OCI-LY7 (cell line): ENCODE results near the gene USP22. TPM values are rescaled to one million over a fixed set of nuclear protein-coding genes. Genes with fewer than 3 reads are reported as not detected.

Source experiments
- BruUV-seq: library from RNA; stranded (reverse); fragments of 400-500 nt; replicated peaks from 2 replicates; lab custom pipeline; 2021; lab: Mats Ljungman, UMichigan
- CTCF ChIA-PET: fragments of 300-600 bp; sonication (Branson Sonifier 250); formaldehyde crosslinking; loops from one replicate; lab custom pipeline; 2022; ENCODE audit warnings: antibody characterized with exemption; ENCODE audit not compliant: unreplicated experiment; lab: Charles Lee
- POLR2A ChIA-PET: fragments of 300-600 bp; sonication (Branson Sonifier 250); formaldehyde crosslinking; loops from one replicate; lab custom pipeline; 2022; ENCODE audit warnings: antibody characterized with exemption; lab: Charles Lee
- DNase-seq: peaks from one replicate; pipeline ENCODE4 v3.0.0-alpha.2; 2015; ENCODE audit warnings: low spot score
- H2AFZ ChIP-seq: fragments of 200-600 bp; sonication (generic), shearing (Covaris generic); 2 replicates; pipeline ENCODE4 v1.6.1; 2014; ENCODE audit warnings: mild to moderate bottlenecking, antibody characterized with exemption, low read length, moderate library complexity
- H3K27ac ChIP-seq: fragments of 200-600 bp; sonication (generic); 2 replicates; pipeline ENCODE4 v1.5.1; 2014; ENCODE audit warnings: mixed run types, low read depth, mild to moderate bottlenecking, moderate library complexity, low read length, inconsistent platforms; ENCODE audit not compliant: poor library complexity, severe bottlenecking
- H3K36me3 ChIP-seq: fragments of 200-600 bp; sonication (generic); 2 replicates; pipeline ENCODE4 v1.6.1; 2014; ENCODE audit warnings: mild to moderate bottlenecking, antibody characterized with exemption, low read length, moderate library complexity, mixed read lengths; ENCODE audit not compliant: insufficient read depth
- H3K4me1 ChIP-seq: fragments of 200-600 bp; sonication (generic); 2 replicates; pipeline ENCODE4 v1.5.1; 2014; ENCODE audit warnings: mild to moderate bottlenecking, low read length; ENCODE audit not compliant: insufficient read depth, poor library complexity, severe bottlenecking
- H3K4me2 ChIP-seq: fragments of 200-600 bp; sonication (generic); 2 replicates; pipeline ENCODE4 v1.6.1; 2014; ENCODE audit warnings: mild to moderate bottlenecking, low read length
- H3K4me3 ChIP-seq: fragments of 200-600 bp; sonication (generic); 2 replicates; pipeline ENCODE4 v1.5.1; 2014; ENCODE audit warnings: mild to moderate bottlenecking, low read depth, low read length; ENCODE audit not compliant: poor library complexity, severe bottlenecking
- H3K79me2 ChIP-seq: fragments of 200-600 bp; sonication (generic); 2 replicates; pipeline ENCODE4 v1.6.1; 2016; ENCODE audit warnings: low read depth, mild to moderate bottlenecking, low read length, moderate library complexity, mixed read lengths; ENCODE audit not compliant: insufficient read depth
- H3K9me2 ChIP-seq: fragments of 200-600 bp; sonication (generic); 2 replicates; pipeline ENCODE4 v1.6.1; 2016; ENCODE audit warnings: mild to moderate bottlenecking, low read length, mixed read lengths; ENCODE audit not compliant: insufficient read depth
- H3K9me3 ChIP-seq: fragments of 200-600 bp; sonication (generic); 2 replicates; pipeline ENCODE4 v1.6.1; 2014; ENCODE audit warnings: mild to moderate bottlenecking, mixed run types, low read length, mixed read lengths
- H4K20me1 ChIP-seq: fragments of 200-600 bp; sonication (generic); 2 replicates; pipeline ENCODE4 v1.6.1; 2014; ENCODE audit warnings: mild to moderate bottlenecking, antibody characterized with exemption, low read length, moderate library complexity, mixed read lengths; ENCODE audit not compliant: insufficient read depth
- EZH2phosphoT487 ChIP-seq: fragments of 200-600 bp; sonication (generic); IDR thresholded peaks from 2 replicates; pipeline ENCODE4 v1.6.1; 2018; ENCODE audit warnings: low read depth, borderline replicate concordance, mild to moderate bottlenecking, mixed run types, antibody characterized with exemption, low read length, moderate library complexity, mixed read lengths
- intact Hi-C: fragments of 100-400 bp; cut with micrococcal nuclease; formaldehyde crosslinking; loops from one replicate; pipeline ENCODE4 v1.10.0; 2022; ENCODE audit not compliant: unreplicated experiment
- total RNA-seq, 2 experiments: library from RNA; depleted of rRNA in 1 of 2; stranded (reverse); fragments of >200 nt in 1 of 2; shearing (Covaris generic) in 1 of 2; gene quantifications; 2 replicates each; pipeline ENCODE4 v1.2.3, GENCODE V29; 2014 to 2022
- TF ChIP-seq, protein P1 (sequence below): fragments of 200-600 bp; sonication (generic); conservative IDR thresholded peaks from 2 replicates; pipeline ENCODE4 v1.5.1; 2014; ENCODE audit warnings: mild to moderate bottlenecking, antibody characterized with exemption, low read length, moderate library complexity, mixed read lengths

USP22 gene
- total RNA-seq, 2 experiments from 2014 or later = 180 to 302 TPM

DNA sequence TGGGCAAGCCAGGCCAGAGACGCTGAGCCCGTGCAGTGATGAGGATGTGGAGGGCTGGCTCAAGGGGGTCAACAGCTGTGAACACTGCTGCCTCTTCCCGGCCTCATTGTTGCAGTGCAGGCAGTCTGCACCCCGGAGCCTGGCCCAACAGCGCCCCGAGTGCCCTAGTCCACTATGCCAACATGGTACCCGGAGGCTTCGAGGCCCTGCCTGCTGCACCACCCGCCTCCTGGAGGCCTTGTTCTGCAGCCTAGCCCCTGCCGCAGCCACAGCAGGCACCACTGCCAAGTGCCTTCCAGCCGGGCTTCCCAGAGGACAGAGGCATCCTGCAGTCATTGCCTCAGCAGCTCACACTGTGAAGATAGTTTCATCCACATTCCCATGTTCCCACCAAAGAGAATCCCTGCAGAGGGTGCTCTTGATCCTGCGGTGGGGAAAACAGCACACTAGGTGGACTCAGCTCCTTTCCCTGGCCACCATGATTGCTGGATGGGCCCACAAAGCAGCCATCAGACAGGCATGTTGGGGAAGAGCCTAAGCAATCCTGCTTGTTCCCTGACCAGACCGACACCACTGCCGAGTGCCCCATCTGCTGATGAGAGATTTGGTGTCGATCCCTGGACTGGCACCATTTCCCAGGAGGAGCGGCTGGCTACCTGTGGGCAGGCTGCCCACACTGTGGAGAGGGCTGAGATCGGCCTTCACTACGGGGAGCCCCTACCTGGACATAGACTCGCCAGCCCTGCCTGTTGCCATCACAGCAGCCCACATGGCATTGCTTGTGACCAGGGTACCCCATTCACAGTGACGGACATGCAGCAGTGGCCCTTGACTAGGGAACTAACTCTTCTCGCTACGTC is 44.9 kb downstream of the USP22 start:
- CTCF ChIA-PET = no interaction called here
- BruUV-seq = no TSS peak
- peak; percentile 9 for DNase-seq

DNA sequence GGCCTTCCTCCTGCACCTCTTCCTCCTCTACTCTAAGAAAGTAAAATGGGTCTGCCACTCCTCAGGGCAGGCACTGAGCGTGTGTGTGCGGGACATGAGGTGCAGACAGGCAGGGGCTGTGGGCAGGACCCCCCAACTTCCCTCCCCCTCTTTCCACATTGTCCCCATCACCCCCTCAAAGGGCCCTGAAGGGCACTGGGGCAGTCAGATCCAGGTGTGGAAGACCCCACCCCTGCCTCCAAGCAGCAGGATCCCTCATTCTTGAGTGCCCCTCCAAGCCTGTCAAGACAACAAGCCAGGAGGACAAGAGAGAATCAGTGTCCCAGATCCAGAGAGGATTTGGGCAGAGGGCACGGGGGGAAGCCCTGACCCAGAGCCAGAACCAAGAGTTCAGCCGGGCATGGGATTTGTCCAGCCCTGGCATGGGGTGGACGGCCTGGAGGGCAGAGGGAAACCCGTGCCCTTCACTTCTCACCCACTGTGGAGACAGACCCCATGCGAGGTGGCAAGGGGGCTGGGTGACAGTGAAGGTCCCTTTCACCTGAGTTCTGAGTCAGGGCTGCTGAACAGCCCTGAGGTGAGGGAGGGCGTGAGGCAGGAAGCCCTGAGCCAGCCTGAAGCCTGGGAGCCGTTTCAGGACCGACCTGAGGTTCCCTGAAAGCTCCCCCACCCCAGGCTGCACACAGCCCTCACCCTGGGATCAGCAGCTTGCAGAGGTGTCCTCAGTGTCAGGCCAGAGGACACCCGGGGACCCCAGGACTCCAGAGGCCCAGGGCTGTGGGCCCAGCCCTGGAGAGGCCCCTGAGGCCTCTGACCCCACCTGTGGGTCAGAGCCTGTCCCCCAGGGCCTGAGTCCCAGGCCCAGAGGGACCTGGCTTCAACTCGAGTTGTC is 45.8 kb downstream of the USP22 start:
- H3K9me2 ChIP-seq = no peaks in the 10 kb centered on the region
- no TSS peak for BruUV-seq
- H2AFZ ChIP-seq = no peak overlapping the region
- CTCF ChIA-PET = no interaction called here
- H3K4me3 ChIP-seq = no peak overlapping the region
- no peak for DNase-seq
- no peak for TF ChIP-seq EZH2phosphoT487
- TF ChIP-seq, protein P1, sequence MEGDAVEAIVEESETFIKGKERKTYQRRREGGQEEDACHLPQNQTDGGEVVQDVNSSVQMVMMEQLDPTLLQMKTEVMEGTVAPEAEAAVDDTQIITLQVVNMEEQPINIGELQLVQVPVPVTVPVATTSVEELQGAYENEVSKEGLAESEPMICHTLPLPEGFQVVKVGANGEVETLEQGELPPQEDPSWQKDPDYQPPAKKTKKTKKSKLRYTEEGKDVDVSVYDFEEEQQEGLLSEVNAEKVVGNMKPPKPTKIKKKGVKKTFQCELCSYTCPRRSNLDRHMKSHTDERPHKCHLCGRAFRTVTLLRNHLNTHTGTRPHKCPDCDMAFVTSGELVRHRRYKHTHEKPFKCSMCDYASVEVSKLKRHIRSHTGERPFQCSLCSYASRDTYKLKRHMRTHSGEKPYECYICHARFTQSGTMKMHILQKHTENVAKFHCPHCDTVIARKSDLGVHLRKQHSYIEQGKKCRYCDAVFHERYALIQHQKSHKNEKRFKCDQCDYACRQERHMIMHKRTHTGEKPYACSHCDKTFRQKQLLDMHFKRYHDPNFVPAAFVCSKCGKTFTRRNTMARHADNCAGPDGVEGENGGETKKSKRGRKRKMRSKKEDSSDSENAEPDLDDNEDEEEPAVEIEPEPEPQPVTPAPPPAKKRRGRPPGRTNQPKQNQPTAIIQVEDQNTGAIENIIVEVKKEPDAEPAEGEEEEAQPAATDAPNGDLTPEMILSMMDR = no peak
- POLR2A ChIA-PET = no interaction called here
- H4K20me1 ChIP-seq = no peaks in the 10 kb centered on the region
- intact Hi-C loops = no loop called here
- H3K36me3 ChIP-seq = peaks cover 33% of the 10 kb centered on the region
- no peaks in the 10 kb centered on the region for H3K4me1 ChIP-seq
- H3K27ac ChIP-seq = no peak overlapping the region
- H3K9me3 ChIP-seq = no peaks in the 10 kb centered on the region
- no peaks in the 10 kb centered on the region for H3K79me2 ChIP-seq
- H3K4me2 ChIP-seq = no peak overlapping the region

More for the DNA sequence above, 44.9 kb downstream of the USP22 start:
- POLR2A ChIA-PET = interaction anchor here (0.6 kb wide), 1 partner anchor 131 kb away, joined by 5 read pairs; no protein-coding TSS in a partner anchor
- Histone ChIP-seq H2AFZ (no peak overlapping the region), H3K36me3 (peaks cover 43% of the 10 kb centered on the region), H3K9me3 (no peaks in the 10 kb centered on the region), H4K20me1 (no peaks in the 10 kb centered on the region), H3K4me1 (no peaks in the 10 kb centered on the region), H3K4me2 (no peak overlapping the region), H3K79me2 (no peaks in the 10 kb centered on the region), H3K9me2 (no peaks in the 10 kb centered on the region), H3K27ac (no peak overlapping the region), H3K4me3 (no peak overlapping the region)
- intact Hi-C loops = no loop called here
- no peak for TF ChIP-seq EZH2phosphoT487
- TF ChIP-seq, protein P1 = 0 out of 2 replicates have a peak, but pooled peaks have one; percentile 19
